Activated CD4-positive, alpha-beta T cell treated with anti-CD3 and anti-CD28 coated beads, Interleukin-2, Interleukin-4, amounts not matched to agents 100 ng/mL and 50 ng/mL, durations not matched to agents 16 hours and 8 hours (primary cell): ENCODE results near the gene RNF41.
A peak's percentile ranks its signal among the peaks of the same experiment; 100 is the strongest.

ENCODE experiments used
- DNase-seq: peaks from one replicate; pipeline ENCODE4 v3.0.0-alpha.2; 2020; ENCODE audit warnings: low spot score

Gene RNF41

GRCh38 chr12:56243731-56244181 lies 22.0 kb upstream of the RNF41 start:
- DNase-seq, result no peak

- DNase-seq, result no peak
Measured at GRCh38 chr12:56242986-56243385, 21.3 kb upstream of the RNF41 start.

GRCh38 chr12:56241424-56242303 lies 19.9 kb upstream of the RNF41 start:
- no peak for DNase-seq

GRCh38 chr12:56237552-56237951 lies 15.8 kb upstream of the RNF41 start:
- no peak for DNase-seq

- no peak for DNase-seq
Measured at GRCh38 chr12:56236985-56237384, 15.3 kb upstream of the RNF41 start.

- DNase-seq, result no peak
Measured at GRCh38 chr12:56236091-56236490, 14.4 kb upstream of the RNF41 start.

- no peak for DNase-seq
Measured at GRCh38 chr12:56234746-56235436, 13.2 kb upstream of the RNF41 start.

- DNase-seq, result no peak
Measured at GRCh38 chr12:56231184-56231582, 9.5 kb upstream of the RNF41 start.

GRCh38 chr12:56230432-56231183 lies 8.9 kb upstream of the RNF41 start:
- DNase-seq, result no peak

GRCh38 chr12:56229916-56230431 lies 8.3 kb upstream of the RNF41 start, which contains the start of gene SLC39A5:
TSS of gene SLC39A5 (plus strand) at chr12:56230051. CDS start at chr12:56231275, 1,224 bp downstream.
- DNase-seq, result no peak

- DNase-seq, result no peak
Measured at GRCh38 chr12:56229082-56229481, 7.4 kb upstream of the RNF41 start.

GRCh38 chr12:56224954-56225353 lies 3.2 kb upstream of the RNF41 start:
- DNase-seq, result no peak

- DNase-seq, result peak; percentile 98
Measured at GRCh38 chr12:56224102-56224701, 2.5 kb upstream of the RNF41 start, which contains the start of gene NABP2. TSS of gene NABP2 (plus strand) at chr12:56224342. CDS start at chr12:56224857, 515 bp downstream.

GRCh38 chr12:56223571-56224101 lies 1.9 kb upstream of the RNF41 start:
- no peak for DNase-seq

- DNase-seq, result no peak
Measured at GRCh38 chr12:56222531-56222895, 791 bp upstream of the RNF41 start.

GRCh38 chr12:56221232-56221756 lies 428 bp downstream of the RNF41 start:
- no peak for DNase-seq

- no peak for DNase-seq
Measured at GRCh38 chr12:56220611-56221231, 1.0 kb downstream of the RNF41 start.

- DNase-seq, result no peak
Measured at GRCh38 chr12:56219840-56220239, 1.9 kb downstream of the RNF41 start.

GRCh38 chr12:56216461-56216860 lies 5.3 kb downstream of the RNF41 start:
- DNase-seq, result no peak

- DNase-seq, result no peak
Measured at GRCh38 chr12:56213878-56214277, 7.8 kb downstream of the RNF41 start.

GRCh38 chr12:56212361-56212760 lies 9.4 kb downstream of the RNF41 start:
- DNase-seq, result peak; percentile 32
